Islet precursor cell (in vitro differentiated cells): ENCODE measurements around the gene IL17RB.
A peak's percentile ranks its signal among the peaks of the same experiment; 100 is the strongest.

Source experiments
- DNase-seq: peaks from one replicate; pipeline ENCODE4 v3.0.0-alpha.2; 2018

IL17RB gene

DNA sequence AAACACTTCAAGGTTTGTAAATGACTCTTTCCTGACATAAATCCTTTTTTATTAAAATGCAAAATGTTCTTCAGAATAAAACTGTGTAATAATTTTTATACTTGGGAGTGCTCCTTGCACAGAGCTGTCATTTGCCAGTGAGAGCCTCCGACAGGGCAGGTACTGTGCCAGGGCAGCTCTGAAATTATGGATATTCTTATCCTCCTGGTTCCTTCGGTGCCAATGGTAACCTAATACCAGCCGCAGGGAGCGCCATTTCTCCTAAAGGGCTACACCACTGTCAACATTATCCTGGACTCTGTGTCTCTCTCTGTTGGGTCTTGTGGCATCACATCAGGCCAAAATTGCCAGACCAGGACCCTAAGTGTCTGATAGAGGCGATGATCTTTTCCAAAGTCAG, 33.1 kb upstream of the IL17RB start:
- no peak for DNase-seq

DNA sequence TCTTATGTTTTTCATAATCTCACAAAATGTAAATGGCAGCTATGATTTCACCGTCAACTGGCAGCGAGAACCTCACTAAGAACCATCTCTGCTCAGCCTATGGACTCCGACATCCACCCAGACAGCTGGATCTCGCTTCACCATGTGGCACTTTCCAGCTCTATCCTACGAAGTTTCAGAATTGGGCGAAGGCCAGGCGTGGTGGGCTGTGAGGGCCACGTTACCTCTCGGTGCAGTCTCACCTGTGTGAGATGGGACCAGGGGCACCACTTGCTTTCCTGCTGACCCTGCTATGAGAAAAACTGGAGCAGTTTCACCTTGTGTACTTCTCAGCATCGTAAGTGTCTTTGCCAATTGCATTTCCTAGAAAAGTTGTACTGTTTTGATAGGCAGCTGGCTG, 32.5 kb upstream of the IL17RB start:
- DNase-seq, result peak; percentile 33

DNA sequence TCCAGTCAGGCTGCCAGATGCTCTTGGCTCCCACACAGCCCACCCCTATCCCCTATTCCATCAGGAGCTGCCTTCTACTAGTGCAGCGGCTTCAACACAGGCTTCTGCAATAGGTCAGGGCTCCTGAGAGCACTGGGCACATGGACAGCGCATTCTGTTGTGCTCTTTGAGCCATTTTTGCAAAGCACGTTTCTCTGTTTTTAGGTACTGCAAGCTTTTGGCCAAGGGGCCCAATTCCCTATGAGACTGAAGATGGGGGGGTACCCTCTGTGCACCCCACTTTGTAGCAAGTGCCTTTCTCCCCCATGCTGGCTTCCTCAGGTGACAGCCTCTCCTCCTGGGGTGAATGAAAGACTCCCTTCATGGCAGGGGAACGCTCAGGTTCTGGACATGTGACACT, 31.3 kb upstream of the IL17RB start:
- no peak for DNase-seq

DNA sequence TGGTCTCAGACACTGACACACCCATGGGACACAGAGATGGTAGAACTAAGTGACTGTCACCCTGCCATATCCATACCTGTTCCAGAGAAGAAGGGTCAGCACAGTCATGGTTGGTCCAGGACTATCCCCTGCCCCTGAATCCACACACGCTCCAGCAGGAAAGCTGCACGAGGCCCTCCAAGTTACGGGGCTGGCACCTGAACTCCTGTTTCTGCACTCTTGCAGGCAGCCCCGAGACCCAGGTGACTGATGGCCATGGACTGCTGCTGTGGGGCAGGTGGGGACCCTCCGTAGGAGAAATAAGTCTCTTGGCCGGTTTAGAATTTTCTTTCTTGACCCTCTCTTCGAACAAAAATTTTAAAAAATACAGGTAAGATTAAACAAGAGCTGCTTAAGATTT, 30.7 kb upstream of the IL17RB start:
- DNase-seq, result no peak

DNA sequence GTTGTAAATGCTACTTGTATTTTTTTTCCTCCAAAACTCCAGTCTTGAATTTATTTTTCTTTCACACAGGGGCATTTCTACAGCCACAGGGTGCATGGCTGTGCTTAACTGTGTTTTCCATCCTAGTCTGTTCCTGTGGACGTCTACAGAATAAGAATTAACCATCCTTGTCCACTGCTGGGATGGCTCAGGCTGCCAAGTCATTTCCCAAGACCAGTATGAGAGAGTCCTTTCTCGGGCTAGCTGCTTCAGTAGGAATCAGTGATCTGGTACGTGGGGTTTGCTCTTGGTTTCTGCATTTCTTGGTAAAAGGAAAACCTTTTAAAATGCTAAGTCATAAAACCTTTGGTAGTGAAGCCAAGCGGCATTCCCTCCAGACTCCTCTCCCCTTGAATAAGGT, 29.9 kb upstream of the IL17RB start:
- no peak for DNase-seq

DNA sequence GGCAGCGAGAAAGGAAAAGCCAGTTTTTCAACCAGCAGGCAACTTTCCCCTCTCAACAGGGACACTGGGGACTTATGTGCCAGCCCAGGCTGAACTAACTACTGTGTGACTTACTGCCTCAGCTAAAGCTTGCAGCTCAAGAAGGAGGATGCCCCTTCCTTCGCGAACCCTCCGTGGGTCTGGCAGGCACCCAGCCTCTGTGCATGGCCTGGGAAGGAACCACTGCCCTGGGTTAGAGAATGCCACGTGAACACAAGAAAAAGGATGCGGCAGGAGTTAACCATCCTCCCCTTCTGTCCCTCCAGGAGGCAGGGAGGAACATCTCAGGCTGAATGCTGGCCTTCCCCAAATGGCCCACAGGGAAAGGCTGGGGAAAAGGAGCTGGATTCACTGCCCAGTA, 29.2 kb upstream of the IL17RB start:
- peak; percentile 44 for DNase-seq

DNA sequence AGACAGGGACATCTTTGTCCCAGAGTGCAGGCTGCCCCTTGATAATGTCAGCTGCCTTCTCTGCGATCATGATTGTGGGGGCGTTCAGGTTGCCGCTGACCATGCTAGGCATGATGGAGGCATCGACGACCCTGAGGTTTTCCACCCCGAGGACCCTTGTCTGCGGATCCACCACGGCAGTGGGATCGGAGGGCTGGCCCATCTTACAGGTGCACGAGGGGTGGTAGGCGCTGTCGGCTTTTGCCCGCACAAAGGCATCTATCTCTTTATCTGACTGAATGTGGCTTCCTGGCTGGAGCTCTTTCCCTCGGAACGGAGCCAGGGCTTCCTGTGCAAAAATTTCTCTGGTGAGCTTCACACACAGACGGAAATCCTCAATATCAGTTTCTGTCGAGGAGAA, 28.6 kb upstream of the IL17RB start:
- DNase-seq, result peak; percentile 44

DNA sequence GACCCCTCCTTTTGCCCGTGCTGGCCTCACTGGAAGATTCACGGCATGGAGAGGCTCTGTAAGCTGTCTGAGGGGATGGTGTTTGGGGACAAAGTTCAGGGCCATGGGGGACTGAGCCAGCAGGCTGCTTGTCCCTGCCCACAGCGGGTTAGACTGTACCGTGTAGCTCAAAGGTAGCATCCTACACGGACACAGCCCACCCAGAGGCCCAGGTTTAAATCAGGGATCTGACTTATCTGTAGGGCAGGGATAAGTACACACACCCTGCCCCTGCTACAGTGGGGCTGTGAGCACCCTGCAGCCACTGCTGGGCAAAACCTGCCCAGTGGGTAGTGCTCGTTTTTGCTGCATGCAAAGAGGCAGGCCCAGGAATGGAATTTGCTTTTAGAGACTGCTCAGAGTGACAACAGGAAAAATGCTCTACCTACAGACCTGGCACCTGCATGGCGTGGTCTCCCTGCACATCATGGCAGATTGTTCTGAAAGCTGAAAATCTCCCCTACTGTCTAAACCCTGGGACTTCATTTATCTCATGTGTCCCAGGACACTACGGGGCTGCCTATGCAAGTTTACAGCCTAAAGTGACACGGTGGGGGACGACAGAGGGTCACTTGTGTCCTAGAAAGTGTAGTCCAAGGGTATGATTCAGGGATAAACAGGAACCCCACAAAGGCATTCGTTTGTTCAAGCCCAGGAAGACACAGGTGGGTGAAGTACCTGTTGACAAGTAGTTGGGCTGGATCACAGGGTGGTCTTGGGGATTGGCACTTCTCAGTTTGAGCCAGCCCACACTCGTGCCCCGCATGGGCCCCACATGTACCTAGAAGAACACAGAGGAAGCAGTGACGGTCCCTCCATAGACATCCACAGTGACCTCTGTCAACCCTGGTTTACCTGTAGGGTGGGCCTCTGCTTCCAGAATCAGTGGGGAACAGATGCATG, 27.9 kb upstream of the IL17RB start:
- peak; percentile 43 for DNase-seq

DNA sequence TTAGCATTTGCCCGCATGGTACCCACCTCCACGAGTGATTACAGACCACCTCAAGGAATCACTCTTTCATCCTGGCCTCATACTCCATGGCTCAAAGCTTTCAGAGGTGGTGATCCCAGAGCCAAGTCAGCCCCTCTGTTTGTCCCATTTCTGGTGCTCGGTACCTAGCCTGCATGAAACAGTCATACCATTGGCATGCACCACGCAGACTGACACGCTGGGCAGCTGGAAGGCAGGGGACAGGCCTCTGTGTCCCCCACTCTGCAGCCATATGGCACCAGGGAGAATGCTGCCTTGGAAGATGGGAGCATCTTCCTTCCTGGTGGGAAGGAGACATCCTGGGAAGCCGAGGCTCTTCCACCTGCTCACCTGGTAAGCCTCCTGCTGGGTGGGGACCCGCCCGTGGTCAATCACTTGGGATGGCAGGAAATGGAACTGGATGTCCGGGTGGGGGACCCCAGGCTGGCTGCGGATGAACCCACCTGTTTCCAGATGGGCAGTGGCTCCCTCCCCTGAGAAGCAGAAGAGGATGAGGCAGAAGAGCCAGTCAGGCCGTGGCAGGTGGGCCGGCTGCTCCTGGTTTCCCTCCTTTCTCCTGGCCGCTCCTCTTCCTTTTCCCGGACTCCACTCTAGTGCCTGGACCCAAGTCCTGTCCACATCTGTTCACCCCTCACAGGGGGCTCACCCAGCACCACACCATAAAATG, 27.1 kb upstream of the IL17RB start:
- DNase-seq, result peak; percentile 18

DNA sequence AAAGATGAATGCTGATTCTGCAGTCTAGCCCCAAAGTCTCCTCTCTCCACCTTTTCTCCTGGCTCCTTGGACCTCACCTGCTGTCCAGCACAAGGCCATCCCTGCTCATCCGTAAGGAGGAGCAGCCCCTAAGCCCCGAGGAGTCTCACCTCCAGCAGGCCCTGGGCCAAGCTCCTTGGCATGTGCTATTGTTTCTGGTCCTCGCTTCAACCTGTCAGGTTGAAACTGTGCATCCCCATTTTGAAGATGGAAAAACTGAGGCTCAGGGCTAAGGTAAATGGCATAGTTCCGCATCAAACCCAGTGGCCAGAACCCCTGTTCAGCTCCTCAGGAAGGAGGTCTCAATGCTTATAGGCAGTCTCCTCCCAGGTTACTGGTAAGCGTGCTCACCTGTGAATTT, 26.3 kb upstream of the IL17RB start:
- DNase-seq, result peak; percentile 23

DNA sequence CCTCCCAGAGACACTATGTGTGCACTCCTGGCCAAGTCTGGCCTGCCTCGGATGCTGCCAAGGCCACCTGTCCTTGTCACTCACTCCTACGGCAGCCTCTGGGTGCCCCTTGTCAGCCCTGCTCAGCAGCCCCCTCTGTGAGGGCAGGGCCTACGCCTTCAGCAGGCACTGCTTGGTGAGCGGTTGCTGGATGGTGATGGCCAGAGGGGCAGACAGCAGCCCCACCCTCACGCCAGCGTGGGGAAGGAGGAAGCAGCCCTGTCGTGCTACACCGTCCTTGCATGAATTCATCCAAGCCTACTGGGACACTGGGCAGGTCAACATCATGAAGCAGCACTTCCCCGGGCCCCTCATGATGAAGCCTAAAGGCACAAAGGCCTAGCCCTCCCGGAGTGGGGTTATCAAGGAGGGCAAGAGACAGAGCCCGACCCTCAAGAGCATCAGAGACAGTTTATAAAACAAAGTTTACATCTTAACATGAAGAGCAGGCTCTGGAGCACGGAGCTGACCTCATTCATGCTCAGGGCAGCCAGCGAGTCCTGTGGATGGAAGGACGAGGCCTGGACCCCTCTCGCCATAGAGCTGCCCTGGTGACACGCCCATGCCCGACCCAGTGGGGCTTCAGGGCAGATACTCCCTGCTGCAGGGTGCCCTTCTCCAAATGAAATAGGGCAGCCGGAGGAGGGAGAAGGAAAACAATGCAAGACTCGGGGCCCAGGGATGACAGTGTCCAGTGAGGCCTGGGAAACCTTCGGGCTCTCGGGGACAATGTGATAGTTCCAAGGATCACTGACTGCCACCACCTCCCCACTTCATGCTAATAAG, 25.4 kb upstream of the IL17RB start:
- DNase-seq, result peak; percentile 39

DNA sequence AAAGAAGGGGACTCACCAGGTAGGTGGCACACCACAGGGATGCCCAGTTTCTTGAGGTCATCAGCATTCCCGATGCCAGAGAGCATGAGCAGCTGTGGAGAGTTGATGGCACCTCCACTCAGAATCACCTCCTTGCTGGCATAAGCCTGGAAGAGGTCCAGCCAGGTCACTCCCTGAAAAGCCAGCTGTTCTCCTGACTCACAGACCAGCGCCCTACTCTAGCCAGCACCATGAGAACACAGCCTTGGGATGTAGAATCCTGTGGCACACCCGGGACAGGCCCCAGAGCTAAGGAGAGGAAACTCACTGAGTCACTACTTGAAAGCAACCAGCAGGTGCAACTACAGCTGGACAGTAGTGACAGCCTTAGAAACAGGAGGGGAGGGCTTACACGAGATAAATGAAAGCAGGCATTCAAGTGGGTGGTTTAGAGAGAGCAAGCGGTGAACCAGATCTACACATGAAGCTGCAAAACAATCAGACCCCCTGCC, 24.7 kb upstream of the IL17RB start:
- DNase-seq, result peak; percentile 48

DNA sequence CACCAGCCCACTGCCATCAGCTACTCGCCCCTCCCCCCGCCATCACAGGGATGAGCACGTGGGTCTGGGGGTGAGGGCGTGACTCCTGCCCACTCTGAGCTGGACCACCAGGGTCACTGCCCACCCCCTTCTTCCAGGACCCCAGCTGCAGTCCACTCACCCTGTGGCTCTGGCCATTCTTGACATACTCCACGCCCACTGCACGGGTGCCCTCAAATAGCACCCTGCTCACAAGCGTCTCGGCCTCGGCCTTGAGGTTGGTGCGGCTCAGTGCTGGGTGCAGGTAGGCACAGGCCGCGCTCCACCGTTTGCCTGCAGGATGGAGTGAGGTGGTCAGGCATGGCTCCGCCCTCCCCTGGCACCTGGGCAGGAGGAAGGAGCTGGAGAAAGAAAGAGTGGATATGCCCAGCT, 24.0 kb upstream of the IL17RB start:
- peak; percentile 27 for DNase-seq

DNA sequence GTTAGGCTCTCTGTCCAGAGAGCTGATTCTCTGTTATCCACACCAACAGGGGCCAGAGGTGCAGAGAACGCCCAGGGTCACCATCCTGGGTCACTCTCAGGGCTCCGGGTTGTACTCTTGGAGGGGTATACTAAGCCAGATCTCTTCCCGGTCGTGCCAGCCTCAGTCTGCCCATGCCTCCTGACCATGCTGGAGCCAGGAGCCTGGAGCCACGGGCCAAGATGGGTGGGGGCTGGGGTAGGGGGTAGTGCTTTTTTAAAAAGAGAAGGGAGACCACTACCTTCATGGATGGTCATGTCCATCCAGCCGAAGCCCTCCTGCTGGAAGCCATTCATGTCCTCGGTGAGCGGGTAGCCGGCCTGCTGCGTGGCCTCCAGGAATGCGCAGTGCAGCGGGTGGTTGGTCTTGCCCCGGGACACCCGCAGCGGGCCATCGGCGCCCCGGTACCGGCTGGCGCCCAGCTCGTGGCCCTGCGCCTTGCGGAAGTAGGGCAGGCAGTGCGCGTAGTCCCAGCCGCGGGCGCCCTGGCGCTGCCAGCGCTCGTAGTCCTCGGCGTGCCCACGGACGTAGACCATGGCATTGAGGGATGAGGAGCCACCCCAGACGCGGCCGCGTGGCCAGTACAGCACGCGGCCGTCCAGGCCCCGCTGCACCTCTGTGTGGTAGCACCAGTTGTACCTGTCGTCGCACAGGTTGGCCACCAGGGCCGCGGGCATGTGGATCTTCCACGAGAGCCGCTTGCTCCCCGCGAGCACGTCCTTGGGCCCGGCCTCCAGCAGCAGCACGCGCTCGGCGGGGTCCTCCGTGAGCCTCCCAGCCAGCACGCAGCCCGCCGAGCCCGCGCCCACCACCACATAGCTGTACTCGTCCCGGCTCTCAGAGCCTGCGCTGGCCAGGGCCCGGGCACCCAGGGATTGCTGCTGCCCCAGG, 23.1 kb upstream of the IL17RB start:
- DNase-seq, result peak; percentile 42

DNA sequence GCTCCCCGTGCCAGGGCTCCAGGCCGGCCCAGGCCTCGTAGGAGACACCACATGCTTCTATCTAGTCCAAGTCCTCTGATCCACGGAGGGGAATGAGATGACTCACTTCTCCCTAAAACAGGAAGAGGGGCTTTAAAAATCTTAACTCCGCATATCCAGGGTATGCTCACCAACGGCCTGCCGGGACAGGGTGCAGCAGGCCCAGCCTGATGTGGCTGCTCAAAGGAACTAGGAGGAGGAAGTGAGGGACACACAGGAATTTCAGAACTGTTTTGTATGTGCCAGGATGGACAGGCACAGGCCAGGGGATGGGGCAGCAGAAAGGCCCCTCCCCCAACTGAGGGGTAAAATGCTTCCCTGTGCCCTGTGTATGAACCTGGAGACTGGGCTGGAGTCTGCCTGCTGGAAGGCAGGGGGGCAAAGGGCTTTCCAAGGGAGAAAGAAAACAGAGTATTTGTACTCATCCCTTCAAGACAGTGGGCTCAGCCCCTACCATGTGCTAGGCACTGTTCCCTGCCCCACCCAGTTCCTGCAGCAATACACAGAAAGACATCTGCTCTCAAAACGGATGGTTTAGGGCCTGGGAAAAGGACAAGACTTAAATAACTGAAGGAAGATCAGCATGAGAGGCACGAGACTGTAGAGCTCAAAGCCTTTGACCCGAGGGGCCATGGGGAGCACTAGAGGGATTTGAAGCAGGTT, 22.3 kb upstream of the IL17RB start:
- peak; percentile 54 for DNase-seq

DNA sequence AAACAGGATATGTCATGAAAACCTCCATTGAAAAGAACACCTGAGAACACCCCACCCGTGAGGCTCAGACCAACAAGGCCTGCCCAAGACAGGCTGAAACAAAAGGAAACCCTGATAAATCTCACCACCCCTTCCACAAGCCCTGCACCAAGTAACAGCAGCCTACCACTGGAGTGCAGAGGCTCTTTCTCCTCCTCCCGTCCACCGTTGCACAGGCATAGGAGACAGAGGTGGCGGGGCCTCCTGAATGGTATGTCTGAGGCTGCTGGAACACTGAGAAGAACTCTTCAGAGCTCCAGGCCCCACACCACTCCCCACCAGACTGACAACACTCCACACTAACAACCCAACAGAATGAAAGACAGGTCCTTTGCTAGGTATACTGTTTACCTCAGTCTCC, 21.6 kb upstream of the IL17RB start:
- peak; percentile 37 for DNase-seq

DNA sequence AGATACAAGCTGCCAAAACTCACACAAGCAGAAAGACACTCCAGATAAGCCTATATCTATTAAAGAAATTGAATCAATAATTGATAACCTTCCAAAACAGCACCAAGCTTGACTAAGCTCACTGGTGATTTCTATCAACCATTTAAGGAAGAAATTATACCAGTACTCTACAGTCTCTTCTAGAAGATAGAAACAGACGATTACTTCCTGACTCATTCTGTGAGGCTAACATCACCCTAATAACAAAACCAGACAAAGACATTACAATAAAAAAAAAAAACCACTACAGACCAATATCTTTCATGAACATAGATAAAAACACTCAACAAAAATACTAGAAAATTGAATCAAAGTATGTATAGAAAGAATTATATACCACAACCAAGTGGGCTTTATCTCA, 20.3 kb upstream of the IL17RB start:
- DNase-seq, result no peak

DNA sequence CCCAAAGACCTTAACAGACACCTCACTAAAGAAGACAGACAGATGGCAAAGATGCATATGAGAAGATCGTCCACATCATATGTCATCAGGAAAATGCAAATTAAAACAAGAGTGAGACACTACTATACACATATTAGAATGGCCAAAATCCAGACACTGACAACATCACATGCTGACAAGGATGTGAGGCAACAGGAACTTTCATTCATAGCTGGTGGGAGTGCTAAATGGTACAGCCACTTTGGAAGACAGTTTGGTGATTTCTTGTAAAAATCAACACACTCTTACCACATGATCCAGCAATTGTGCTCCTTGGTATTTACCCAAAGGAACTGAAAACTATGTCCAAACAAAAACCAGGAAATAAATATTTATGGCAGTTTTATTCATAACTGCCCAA, 17.8 kb upstream of the IL17RB start:
- no peak for DNase-seq

DNA sequence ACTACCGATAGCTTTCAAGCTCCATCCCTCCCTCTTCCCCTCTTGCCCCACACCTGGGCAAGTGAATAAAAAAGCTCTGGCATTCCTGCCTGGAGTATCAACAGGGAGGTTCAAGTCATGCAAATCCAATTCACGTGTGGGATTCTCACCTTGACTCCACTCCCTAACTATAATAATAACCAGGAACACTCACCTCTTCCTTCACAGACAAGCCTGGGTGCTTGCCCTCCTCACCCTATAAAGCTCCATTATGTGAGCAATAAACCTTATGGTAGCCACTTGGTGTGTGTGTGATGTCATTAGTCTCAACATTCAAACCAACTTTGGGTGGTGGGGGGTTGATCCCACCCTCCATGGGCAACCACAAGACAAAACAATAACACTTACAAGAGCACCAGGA, 16.8 kb upstream of the IL17RB start:
- DNase-seq, result peak; percentile 11

DNA sequence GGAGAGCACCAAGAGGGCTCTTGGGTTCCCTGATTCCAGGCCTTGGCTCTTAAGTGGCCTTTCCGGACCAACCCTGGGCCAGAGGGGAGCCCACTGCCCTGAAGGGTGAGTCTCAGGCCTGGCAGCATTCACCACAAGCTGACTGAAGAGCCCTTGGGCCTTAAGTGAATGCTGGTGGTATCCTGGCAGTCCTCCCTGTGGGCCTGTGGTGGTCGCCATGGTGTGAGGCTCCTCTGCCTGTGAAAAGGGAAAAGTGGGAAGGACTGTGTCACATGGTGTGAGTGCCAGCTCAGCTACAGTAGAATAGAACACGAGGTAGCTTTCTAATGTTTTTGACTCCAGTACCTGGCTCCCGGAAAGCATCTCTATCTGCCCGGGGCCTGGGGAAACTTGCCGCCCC, 15.4 kb upstream of the IL17RB start:
- DNase-seq, result peak; percentile 45

DNA sequence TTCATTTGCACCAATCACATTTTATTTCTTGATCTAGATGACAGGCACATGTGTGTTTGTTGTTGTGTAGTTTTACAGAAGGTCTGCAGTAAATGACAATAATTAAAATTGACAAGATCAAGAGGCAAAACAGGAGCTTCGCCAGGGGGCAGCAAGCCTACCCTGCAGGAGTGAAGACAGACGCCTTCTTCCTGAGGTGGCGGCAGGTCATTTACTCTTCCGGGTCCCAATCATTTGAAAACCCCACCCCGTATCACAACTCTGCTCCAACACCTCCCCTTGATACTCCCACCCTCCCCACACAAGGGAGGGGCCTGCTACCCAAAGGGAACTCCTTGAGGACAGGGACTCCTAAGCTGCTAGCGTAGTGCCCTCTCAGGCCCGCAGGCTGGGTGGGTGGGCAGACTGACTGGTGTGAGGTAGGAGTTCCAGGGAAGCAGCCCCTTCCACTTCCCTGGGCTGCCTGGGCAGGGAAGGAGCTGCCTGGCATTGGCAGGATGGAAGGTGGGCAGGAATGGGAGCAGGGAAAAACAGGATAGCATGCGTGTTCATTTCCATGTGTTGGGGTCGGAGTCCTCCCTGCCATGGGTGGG, 13.2 kb upstream of the IL17RB start:
- peak; percentile 34 for DNase-seq
